Erythroblast (primary cell): ENCODE measurements around the gene S100A8.

Experiments
- DNase-seq, 2 experiments: peaks; one replicate each; lab custom pipeline; 2025; lab: John Stamatoyannopoulos, UW
- GATA1 ChIP-seq: IDR thresholded peaks from 2 replicates; pipeline ENCODE4 v1.6.1; 2011; ENCODE audit warnings: low read depth, mild to moderate bottlenecking, control low read depth, low read length, moderate library complexity
- POLR2A ChIP-seq: IDR thresholded peaks from 2 replicates; pipeline ENCODE4 v1.6.1; 2011; ENCODE audit warnings: mild to moderate bottlenecking, low read length

Gene S100A8

DNA sequence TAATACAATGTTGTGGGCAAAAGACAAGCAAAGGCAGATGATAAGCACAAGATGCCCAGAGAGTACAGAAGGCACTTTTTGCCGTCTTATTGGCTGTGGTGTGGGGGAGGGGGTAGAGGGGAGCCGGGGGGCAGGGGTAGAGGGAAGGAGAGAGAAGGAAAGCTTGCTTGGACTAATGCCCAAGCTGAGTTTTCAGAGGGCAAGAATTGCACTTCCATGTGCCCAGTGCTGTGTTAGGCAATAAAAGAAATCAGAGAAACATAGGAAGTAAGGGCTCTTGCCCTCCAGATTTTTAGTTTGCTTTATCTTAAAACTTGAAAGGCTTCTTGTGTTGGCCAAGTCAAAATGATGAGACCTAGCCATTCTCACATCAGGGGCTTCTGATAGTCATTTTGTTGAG, 23.8 kb downstream of the S100A8 start:
- DNase-seq, result no peak
- no peak for TF ChIP-seq GATA1
- no peak for TF ChIP-seq POLR2A

DNA sequence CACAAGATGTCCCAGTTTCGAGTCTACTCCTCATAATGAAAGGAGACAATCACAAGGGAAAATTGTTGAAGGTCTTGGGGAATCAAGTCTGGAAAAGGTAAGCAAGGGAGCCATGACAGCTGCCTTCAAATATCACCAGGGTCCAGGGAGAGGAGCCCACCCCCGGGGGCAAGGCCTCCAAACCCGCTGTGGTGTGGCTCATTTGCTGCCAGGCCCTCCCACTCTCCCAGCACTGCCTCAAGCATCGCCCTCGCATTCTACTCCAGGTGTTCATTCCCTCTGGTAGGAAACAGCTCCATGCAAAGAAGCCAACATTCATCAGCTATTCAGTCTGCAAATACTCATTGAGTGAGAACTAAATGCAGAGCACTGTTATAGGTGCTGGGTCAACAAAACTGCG, 24.6 kb downstream of the S100A8 start:
- no peak for DNase-seq
- TF ChIP-seq POLR2A (no peak), GATA1 (no peak)

DNA sequence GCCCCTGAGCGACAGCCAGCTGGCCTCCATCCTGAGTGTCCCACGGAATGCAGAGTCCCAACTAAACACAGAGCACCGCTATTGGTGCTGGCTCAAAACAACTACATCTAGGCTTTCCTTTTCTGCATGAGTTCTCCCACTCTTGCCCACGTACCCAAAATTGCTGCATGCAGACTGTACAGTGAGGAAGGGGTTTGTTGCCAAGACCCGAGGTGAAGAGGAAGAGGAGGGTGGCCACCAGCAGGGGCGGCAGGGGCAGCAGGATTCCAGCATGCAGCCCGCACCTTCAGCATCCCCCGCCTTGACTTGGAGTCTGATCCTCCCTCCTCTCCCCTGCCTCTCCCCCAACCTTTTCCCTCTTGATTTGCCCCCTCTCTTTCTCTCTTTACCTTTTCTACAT, 25.2 kb downstream of the S100A8 start:
- TF ChIP-seq POLR2A (no peak), GATA1 (no peak)
- DNase-seq, result no peak

DNA sequence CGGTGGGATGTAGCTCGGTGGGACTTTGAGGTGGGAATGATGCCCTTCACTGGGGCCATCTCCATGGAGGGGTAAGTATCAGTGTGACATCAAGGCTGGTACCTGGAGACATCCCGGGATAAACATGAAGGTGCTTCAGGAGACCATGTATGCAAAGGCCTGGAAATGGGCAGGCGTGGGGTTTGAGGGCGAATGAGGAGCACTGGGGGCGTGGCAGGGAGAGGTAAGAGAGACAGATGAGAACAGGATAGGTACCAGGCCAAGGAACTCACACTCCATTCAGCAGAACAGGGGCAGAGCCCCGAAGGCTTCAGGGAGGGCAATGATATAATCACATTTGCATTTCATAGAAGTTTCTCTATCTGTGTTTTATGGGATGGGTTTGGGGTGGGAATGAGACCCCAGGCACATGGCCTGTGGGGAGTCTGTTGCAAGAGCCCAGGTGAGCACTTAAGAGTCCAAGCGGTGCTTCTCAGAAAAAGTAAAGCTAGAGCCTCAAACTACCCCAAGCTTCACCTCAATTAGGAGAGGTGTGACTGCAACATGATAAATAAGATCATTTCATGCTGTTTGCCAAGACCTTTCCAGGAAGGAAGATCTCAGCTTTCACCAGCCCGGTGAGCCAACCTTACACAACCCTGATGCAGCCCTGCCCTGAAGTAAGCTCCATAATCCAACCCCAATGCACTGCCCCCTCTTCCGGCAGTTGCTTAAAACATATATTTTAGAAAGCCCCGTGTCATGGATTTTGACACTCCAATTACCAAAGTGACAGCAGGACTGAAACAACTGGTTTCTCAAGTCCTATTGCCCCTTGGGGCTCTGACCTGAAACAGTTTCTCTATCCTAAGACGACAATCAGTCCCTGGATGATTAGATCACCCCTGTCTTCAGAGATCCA, 25.9 kb downstream of the S100A8 start:
- TF ChIP-seq GATA1 (no peak), POLR2A (no peak)
- no peak for DNase-seq

DNA sequence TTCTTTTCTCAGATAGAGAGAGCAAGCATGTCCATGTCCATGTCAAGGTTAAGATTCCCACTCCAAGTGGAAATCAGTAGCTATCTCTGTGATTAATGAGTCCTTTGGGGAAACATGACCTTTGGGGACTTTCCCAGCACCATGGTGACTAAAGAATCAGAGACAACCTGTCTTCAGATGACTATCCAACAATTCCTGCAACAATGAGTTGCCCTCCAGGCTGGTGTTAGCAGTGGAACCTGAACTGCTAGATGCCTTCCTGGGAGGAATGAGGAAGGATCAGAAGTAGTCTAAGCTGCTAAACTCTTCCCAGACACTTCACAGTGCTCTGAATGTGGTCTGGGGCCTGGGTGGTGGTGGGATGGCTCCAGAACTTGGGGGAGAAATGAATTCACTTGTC, 26.7 kb downstream of the S100A8 start:
- no peak for DNase-seq
- TF ChIP-seq POLR2A (no peak), GATA1 (no peak)

DNA sequence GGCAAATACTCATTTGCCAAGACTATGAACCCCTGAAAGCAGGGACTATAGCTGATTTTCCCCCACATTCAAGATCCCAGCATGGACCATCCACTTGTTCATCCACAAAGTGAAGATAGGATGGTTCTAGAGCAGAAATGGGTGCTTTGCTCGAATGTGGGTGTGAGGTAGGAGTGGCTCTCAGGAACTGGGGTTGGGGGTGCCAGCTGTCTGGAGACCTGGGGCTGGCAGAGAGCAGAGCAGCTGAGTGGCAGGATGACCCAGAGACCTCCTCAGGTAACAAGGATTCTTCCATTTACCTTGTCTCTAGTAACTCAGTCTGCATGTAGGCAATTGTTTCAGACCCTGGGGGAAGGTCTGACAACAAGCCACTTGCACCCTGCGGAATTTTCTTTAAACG, 27.2 kb downstream of the S100A8 start:
- TF ChIP-seq GATA1 (no peak), POLR2A (no peak)
- DNase-seq, result no peak

DNA sequence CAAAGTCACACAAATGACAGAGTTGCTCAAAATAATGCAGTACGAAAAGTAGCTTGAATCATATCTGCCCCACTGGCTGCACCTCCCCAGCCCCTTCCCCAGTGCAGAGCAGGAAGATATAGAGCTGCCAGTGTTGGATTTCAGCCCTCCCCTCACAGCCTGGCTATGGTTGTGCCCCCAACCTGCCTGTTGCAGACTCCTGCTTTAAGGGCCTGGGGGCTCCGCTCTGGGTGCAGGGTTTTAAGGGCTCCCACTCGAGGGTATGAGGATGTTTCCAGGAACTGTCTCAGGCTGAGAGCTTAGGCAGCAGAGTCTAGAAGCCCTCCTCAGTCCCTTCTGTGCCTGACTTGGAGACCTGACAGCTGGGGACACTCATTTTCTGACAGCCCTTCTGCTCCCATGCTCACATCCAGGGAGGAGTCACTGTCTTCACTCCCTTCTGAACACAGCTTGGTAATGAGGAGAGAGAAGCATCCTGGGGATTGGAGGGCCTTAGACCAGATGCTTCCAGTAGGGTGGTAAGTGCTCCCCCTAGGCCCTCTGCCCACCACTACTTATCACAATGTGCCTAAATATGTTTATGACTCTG, 28.6 kb downstream of the S100A8 start:
- no peak for TF ChIP-seq POLR2A

DNA sequence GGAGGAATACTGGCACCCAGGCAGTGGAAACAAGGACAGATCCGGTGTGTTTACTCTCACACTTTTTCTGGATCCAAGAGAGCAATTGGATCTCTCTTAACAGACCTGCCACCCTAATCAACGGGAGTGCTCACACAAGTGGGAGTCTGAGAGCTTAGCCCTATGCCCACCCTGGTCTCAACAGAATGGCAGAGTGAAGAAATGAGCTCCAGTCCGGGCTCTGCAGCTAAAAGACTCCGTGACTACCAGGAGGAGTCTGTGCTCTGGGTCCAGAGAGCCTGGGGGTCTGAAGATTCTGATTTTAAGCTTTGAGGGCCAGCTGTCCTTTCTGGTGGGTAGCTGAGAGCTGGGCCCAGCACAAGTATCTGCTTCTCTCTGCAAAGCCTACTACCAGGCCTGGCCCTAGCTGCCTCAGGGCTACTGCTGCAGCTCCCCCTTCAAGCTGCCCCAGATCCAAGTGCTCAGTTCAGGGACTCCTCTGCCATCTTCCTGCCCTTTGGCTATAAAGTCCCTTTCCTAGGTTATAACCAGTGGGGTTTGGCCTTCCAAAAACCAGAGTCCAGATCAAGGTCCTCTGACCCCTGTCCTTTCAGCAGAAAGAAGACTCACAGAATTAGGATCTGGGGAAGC, 29.3 kb downstream of the S100A8 start:
- TF ChIP-seq POLR2A (no peak), GATA1 (no peak)
- no peak for DNase-seq

More for the DNA sequence above, 28.6 kb downstream of the S100A8 start:
- no peak for DNase-seq

DNA sequence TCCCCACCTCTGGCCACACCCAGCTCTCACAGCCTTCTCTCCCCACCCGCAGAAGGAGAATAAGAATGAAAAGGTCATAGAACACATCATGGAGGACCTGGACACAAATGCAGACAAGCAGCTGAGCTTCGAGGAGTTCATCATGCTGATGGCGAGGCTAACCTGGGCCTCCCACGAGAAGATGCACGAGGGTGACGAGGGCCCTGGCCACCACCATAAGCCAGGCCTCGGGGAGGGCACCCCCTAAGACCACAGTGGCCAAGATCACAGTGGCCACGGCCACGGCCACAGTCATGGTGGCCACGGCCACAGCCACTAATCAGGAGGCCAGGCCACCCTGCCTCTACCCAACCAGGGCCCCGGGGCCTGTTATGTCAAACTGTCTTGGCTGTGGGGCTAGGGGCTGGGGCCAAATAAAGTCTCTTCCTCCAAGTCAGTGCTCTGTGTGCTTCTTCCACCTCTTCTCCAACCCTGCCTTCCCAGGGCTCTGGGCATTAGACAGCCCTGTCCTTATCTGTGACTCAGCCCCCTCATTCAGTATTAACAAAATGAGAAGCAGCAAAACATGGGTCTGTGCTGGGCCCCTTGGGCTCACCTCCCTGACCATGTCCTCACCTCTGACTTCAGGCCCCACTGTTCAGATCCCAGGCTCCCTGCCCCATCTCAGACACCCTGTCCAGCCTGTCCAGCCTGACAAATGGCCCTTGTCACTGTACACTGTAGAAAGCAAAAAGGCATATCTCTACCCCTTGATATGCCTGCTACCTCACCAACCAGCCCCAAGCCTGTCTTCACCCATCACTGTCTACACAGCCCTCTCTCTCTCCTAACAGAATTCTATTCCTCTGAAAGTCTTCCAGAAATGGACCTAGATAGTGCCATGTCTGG, 30.0 kb downstream of the S100A8 start:
- DNase-seq, result no peak
- TF ChIP-seq POLR2A (no peak), GATA1 (no peak)

DNA sequence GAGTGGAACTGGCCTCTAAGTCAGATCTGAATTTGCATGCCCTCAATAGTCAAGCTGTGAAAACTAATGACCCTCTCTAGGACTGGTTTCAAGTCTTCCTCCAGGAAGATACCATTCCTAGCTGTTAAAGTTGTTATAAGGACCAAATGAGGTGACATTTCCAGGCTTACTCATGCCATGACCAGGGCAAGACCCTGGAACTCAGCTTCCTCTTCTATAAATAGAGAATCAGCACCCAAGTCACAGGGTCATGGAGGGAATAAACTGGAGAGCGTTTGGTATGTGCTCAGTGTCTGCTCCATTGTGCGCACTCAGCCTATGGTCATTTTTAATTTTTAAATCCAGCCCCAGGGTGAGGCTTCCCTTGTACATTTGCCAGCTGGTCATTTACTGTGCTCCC, 30.7 kb downstream of the S100A8 start:
- TF ChIP-seq GATA1 (no peak), POLR2A (no peak)
- no peak for DNase-seq

DNA sequence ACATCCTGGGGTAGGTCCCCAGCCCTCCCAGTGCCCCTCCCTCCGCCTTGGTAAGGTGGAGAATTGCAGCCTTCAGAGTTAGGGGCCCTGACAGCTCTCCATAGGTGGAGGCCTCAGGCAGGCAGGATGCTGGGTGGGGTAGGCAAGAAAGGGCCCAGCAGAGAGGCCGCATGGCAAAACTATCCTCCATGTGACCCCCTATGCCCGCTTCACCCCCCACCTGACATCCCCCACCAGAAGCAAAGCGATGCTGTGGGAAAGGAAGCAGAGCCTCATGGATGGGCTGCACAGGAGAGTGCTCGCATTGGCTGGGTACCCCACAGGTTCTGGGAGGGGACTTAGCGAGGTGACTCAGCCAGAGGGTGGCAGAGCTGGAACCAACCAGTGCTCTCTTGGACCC, 31.6 kb downstream of the S100A8 start:
- DNase-seq, result no peak
- TF ChIP-seq GATA1, result no peak

DNA sequence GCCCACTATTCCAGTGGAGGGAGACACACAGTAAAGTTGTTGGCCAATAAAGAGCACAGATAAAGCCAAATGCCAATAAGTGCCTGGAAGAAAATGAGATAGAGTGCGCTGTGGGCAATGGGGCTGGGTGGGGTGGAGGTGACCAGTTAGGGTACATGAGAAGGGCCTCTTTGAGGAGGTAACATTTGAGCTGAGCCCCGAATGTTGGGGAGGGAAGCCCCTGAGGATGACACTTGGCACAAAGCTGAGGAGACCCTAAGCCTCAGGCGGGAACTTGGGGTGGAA, 32.2 kb downstream of the S100A8 start:
- TF ChIP-seq GATA1 (no peak), POLR2A (no peak)
- no peak for DNase-seq

DNA sequence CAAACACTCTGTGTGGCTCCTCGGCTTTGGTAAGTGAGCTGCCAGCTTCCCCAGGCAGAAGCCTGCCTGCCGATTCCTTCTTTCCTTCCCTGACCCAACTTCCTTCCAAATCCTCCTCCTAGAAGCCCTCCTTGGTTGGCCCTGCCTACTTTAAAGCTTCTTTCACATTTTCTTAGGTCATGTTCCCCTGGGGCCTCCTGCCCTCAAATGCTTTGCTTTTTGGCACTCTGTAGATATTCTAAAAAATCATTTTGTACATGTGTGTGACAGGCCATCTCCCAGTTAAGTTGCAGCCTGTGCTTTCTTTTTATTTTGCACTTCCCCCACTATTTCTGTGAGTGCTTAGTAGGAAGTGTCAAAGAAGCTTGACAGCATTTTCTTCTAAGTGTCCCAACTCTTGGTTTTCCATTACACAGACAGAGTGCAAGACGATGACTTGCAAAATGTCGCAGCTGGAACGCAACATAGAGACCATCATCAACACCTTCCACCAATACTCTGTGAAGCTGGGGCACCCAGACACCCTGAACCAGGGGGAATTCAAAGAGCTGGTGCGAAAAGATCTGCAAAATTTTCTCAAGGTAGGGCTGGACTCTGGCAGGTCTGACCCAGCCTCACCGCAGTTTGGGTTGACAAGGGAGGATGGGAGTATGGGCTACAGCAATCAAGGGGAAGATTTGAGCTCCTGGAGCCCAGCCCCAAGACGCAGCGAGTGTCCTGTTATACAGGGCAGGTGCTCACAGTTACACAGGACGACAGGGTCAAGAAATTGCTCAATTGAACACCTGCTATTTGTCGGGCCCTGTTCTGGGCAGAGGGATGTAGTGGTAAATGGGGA, 32.8 kb downstream of the S100A8 start, which contains the start of gene S100A9:
S100A9 (plus strand) TSS at position 2 of the 838 bp plus-strand sequence; CDS start at position 432, 430 bp downstream.
- peak in 1 of 2 experiments; percentile 11 for DNase-seq
- no peak for TF ChIP-seq GATA1
